Transverse colon (tissue), 4 donors: Measurements from ENCODE around the gene CHRD. TPM values are rescaled to one million over a fixed set of nuclear protein-coding genes. Genes with fewer than 3 reads are reported as not detected.

Experiments used
- DNase-seq: peaks from one replicate; pipeline ENCODE4 v3.0.0-alpha.2; 2019
- H3K27ac ChIP-seq, 4 donors: fragments of 200-600 bp; sonication (generic); 2 replicates each; pipeline ENCODE4 v1.5.1; 2016 to 2018; ENCODE audit warnings: inconsistent platforms in 4 of 4
- H3K27me3 ChIP-seq: fragments of 200-600 bp; sonication (generic); 2 replicates; pipeline ENCODE4 v1.5.1; 2017; ENCODE audit warnings: inconsistent platforms
- H3K36me3 ChIP-seq, 4 donors: fragments of 200-600 bp; sonication (generic); 2 replicates each; pipeline ENCODE4 v1.5.1; 2017 to 2019; ENCODE audit warnings: inconsistent platforms in 4 of 4
- H3K4me1 ChIP-seq, 4 donors: fragments of 200-600 bp; sonication (generic); 2 replicates each; pipeline ENCODE4 v1.5.1; 2017 to 2020; ENCODE audit warnings: inconsistent platforms in 4 of 4
- H3K4me3 ChIP-seq, 4 donors: fragments of 200-600 bp; sonication (generic); 1 replicate in 1 of 4; 2 replicates in 3 of 4; pipeline versions ENCODE4 v1.5.1 to v1.6.1; 2017 to 2019; ENCODE audit warnings: inconsistent platforms in 4 of 4
- H3K9me3 ChIP-seq, 2 donors: fragments of 200-600 bp; sonication (generic); 2 replicates each; pipeline ENCODE4 v1.5.1; 2017 to 2019; ENCODE audit warnings: inconsistent platforms in 2 of 2
- EP300 ChIP-seq: sonication (generic); formaldehyde crosslinking; IDR thresholded peaks from one replicate; pipeline ENCODE4 v1.6.1; 2017; ENCODE audit warnings: antibody characterized with exemption, low read depth
- POLR2A ChIP-seq: fragments of 450-650 bp; IDR thresholded peaks from one replicate; pipeline ENCODE4 v1.6.1; 2016; ENCODE audit warnings: antibody characterized with exemption, mild to moderate bottlenecking, moderate library complexity
- POLR2AphosphoS5 ChIP-seq, 3 donors: sonication (generic); formaldehyde crosslinking; IDR thresholded peaks; one replicate each; pipeline ENCODE4 v1.6.1; 2016; ENCODE audit warnings: antibody characterized with exemption in 3 of 3
- WGBS, 2 donors: methylation state at CpG; one replicate each; pipeline ENCODE4 v1.1.5; 2018; ENCODE audit warnings: low coverage in 1 of 2; 5-methylcytosine and 5-hydroxymethylcytosine counted together
- in situ Hi-C, 4 donors: fragments of 200-750 bp; cut with MboI; loops; one replicate each; pipeline versions ENCODE4 v1.15.0 to v1.15.1; 2017; ENCODE audit warnings: low sequenced_read_pairs in 3 of 4, low pct_ligation_motif_present in 1 of 4, low pct_unique_long_range_greater_than_20kb in 1 of 4
- intact Hi-C: fragments of 100-400 bp; cut with DNase I; formaldehyde crosslinking; loops from one replicate; pipeline ENCODE4 v1.15.1; 2023; ENCODE audit warnings: low total_unique reads
- total RNA-seq, 4 donors: library from RNA; depleted of rRNA; stranded (reverse); fragments of >200 nt; gene quantifications; one replicate each; pipeline ENCODE4 v1.1.0, GENCODE V29; 2016
- TF ChIP-seq, protein P1 (sequence below), 5 experiments: fragments of 200-600 bp in 3 of 5; fragments of 450-650 bp in 2 of 5; sonication (generic) in 3 of 5; IDR thresholded peaks; 1 replicate in 2 of 5; 2 replicates in 3 of 5; pipeline ENCODE4 v1.5.1; 2016 to 2017; ENCODE audit warnings: antibody characterized with exemption in 5 of 5, inconsistent platforms in 3 of 5, mild to moderate bottlenecking in 2 of 5, moderate library complexity in 1 of 5

CHRD gene
- total RNA-seq, 4 donors from 2014 or later = 1.9 to 7.0 (median 4.5) TPM

DNA sequence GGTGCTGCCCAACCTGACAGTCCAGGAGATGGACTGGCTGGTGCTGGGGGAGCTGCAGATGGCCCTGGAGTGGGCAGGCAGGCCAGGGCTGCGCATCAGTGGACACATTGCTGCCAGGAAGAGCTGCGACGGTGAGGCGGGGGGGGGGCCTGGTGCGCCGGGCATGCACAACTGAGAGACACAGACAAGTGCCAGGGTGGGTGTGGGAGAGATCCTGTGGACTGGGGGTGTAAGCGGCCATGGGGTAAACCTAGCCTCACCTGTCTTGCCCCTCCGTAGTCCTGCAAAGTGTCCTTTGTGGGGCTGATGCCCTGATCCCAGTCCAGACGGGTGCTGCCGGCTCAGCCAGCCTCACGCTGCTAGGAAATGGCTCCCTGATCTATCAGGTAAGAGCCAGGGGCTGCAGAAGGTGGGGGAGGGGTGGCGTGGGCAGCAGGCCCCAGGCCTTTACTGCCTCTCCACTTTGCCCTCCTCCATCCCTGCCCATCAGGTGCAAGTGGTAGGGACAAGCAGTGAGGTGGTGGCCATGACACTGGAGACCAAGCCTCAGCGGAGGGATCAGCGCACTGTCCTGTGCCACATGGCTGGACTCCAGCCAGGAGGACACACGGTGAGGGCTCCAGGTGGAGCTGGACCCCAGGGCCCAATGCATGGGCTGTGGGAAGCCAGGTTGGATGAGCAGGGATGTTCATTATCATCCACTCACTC, 3.3 kb downstream of the CHRD start:
- no peak for DNase-seq
- in situ Hi-C loops = loop anchor here in 1 of 4 donors (25.0 kb wide), 1 partner anchor 404 kb away; no protein-coding TSS in a partner anchor
- TF ChIP-seq, protein P1, sequence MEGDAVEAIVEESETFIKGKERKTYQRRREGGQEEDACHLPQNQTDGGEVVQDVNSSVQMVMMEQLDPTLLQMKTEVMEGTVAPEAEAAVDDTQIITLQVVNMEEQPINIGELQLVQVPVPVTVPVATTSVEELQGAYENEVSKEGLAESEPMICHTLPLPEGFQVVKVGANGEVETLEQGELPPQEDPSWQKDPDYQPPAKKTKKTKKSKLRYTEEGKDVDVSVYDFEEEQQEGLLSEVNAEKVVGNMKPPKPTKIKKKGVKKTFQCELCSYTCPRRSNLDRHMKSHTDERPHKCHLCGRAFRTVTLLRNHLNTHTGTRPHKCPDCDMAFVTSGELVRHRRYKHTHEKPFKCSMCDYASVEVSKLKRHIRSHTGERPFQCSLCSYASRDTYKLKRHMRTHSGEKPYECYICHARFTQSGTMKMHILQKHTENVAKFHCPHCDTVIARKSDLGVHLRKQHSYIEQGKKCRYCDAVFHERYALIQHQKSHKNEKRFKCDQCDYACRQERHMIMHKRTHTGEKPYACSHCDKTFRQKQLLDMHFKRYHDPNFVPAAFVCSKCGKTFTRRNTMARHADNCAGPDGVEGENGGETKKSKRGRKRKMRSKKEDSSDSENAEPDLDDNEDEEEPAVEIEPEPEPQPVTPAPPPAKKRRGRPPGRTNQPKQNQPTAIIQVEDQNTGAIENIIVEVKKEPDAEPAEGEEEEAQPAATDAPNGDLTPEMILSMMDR (IDR thresholded peaks at IDR 0.05) = no peak
- no peak for TF ChIP-seq POLR2A
- no peak for TF ChIP-seq EP300
- TF ChIP-seq POLR2AphosphoS5 (IDR thresholded peaks at IDR 0.05) = no peak
- H3K27me3 ChIP-seq = peaks cover 40% of the 10 kb centered on the region
- H3K4me1 ChIP-seq = peaks cover 12 to 21% (median 14%) of the 10 kb centered on the region in 4 donors
- H3K27ac ChIP-seq = no peak overlapping the region
- no peak overlapping the region for H3K4me3 ChIP-seq
- H3K9me3 ChIP-seq = no peaks in the 10 kb centered on the region
- WGBS, 2 donors = 89 to 100% methylated on average over 1 to 15 of the region's 15 CpGs
- intact Hi-C loops = loop anchor here (10.0 kb wide), 1 partner anchor 392 kb away; no protein-coding TSS in a partner anchor
- no peaks in the 10 kb centered on the region for H3K36me3 ChIP-seq

DNA sequence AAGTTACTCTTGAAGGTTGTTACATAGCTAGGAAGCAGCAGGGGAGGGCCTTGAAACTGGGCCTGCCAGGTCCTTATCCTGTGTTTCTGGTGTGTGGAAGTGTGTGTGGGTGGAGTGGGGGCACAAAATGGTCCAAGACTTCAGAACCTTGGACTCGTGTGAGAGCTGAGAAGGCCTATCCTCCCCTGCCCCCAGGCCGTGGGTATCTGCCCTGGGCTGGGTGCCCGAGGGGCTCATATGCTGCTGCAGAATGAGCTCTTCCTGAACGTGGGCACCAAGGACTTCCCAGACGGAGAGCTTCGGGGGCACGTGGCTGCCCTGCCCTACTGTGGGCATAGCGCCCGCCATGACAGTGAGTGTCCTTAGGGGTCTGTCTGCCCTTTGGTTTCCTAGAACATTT, 4.5 kb downstream of the CHRD start:
- peaks cover 10 to 16% (median 13%) of the 10 kb centered on the region in 4 donors for H3K4me1 ChIP-seq
- no peak for DNase-seq
- no peaks in the 10 kb centered on the region for H3K9me3 ChIP-seq
- TF ChIP-seq POLR2AphosphoS5 (IDR thresholded peaks at IDR 0.05) = no peak
- TF ChIP-seq EP300 = no peak
- TF ChIP-seq, protein P1 (IDR thresholded peaks at IDR 0.05) = no peak
- TF ChIP-seq POLR2A = no peak
- H3K27ac ChIP-seq = no peak overlapping the region
- peaks cover 29% of the 10 kb centered on the region for H3K27me3 ChIP-seq
- intact Hi-C loops = loop anchor here (10.0 kb wide), 1 partner anchor 390 kb away; no protein-coding TSS in a partner anchor
- H3K36me3 ChIP-seq = no peaks in the 10 kb centered on the region
- WGBS, 2 donors = 86% methylated on average over 1 of the region's 9 CpGs; no CpG with 5 or more reads in 1 of the 2 donors
- in situ Hi-C loops = loop anchor here in 1 of 4 donors (25.0 kb wide), 1 partner anchor 403 kb away; no protein-coding TSS in a partner anchor
- H3K4me3 ChIP-seq = no peak overlapping the region

DNA sequence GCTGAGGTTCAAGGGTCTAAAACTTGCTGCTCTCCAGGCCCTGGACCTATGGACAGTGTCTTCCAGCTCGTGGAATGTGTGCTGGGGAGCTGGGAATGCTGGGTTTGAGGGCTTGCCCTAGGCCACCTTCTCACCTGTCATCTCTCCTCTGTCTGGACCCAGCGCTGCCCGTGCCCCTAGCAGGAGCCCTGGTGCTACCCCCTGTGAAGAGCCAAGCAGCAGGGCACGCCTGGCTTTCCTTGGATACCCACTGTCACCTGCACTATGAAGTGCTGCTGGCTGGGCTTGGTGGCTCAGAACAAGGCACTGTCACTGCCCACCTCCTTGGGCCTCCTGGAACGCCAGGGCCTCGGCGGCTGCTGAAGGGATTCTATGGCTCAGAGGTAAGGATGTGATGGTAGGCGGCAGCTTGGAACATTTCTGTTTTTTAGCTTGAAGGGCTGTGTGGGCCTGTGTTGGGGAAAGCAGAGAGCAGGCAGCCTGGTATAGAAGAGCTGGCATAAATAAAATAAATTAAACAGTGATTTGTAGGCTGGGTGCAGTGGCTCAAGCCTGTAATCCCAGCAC, 5.1 kb downstream of the CHRD start:
- in situ Hi-C loops = loop anchor here in 1 of 4 donors (25.0 kb wide), 1 partner anchor 402 kb away; no protein-coding TSS in a partner anchor
- no peak overlapping the region for H3K27ac ChIP-seq
- no peak overlapping the region for H3K4me3 ChIP-seq
- no peak for DNase-seq
- TF ChIP-seq POLR2AphosphoS5 (IDR thresholded peaks at IDR 0.05) (no peak), EP300 (no peak), POLR2A (no peak)
- TF ChIP-seq, protein P1 (IDR thresholded peaks at IDR 0.05) = no peak
- peaks cover 10 to 14% (median 12%) of the 10 kb centered on the region in 4 donors for H3K4me1 ChIP-seq
- H3K9me3 ChIP-seq = no peaks in the 10 kb centered on the region
- peaks cover 24% of the 10 kb centered on the region for H3K27me3 ChIP-seq
- no peaks in the 10 kb centered on the region for H3K36me3 ChIP-seq
- intact Hi-C loops = loop anchor here (10.0 kb wide), 1 partner anchor 390 kb away; no protein-coding TSS in a partner anchor
- 94% methylated on average over 7 of the region's 8 CpGs; no CpG with 5 or more reads in 1 of the 2 donors for WGBS, 2 donors
